Stimulated activated naive CD4-positive, alpha-beta T cell (primary cell): ENCODE measurements around the gene SLC26A9.
"Not testable (repeated sequence)": the region's sequence is repeated elsewhere in the genome, so short reads cannot be mapped to it uniquely, and the experiment has no call there.

Source experiments
- DNase-seq, 6 experiments: peaks; one replicate each; lab custom pipeline; 2025; lab: John Stamatoyannopoulos, UW

The SLC26A9 gene

GRCh38 chr1:205889706-205890105, 53.5 kb downstream of the SLC26A9 start:
- DNase-seq: not testable (repeated sequence)

GRCh38 chr1:205889006-205889405, 54.2 kb downstream of the SLC26A9 start:
- not testable (repeated sequence) for DNase-seq

DNA sequence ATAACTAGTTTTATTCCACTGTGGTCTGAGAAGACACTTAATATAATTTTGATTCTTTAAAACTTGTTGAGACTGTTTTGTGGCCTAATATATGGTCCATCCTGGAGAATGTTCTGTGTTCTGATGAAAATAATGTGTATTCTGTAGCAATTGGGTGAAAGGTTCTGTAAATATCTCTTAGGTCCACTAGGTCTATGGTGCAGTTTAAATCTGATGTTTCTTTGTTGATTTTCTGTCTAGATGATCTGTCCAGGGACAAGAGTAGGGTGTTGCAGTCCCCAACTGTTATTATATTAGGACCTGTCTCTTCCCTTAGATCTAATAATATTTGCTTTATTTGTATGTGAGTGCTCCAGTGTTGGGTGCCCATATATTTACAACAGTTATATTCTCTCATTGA, 59.5 kb downstream of the SLC26A9 start:
- DNase-seq: no peak

- no peak for DNase-seq
Observed at GRCh38 chr1:205880923-205881322, 62.3 kb downstream of the SLC26A9 start.

DNA sequence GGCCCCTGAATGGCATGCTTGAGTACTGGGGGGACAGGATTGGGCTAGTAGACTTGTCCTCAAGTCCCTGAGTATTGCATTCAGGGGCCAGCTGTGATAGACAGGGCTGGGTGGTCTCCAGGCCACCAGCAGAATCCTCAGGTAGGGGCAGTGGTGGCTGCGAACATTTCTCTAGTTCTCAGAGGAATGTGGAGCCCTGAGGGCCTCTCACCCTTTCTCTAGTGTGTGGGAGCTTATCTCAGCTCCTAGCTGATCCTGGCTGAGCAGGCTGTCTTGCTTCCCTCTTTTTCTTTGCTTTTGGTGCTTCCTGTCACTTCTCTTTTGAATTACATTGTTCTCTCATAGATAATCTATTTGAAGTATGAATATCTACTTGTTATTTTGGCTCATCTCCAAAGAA, 63.3 kb downstream of the SLC26A9 start:
- DNase-seq: no peak

DNA sequence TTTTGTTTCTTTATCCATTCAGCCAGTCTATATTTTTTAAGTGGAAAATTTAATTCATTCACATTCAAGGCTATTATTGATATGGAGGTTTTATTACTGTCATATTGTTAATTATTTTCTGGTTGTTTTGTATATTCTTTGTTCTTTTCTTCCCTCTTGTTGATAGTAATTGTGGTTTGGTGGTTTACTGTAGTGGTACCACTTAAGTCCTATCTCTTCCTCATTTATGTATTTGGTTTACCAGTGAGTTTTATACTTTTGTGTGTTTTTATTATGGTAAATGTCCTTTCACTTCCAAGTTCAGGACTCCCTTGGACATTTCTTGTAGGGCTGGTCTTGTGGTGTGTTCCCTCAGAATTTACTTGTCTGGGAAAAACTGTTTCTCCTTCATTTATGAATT, 65.2 kb downstream of the SLC26A9 start:
- DNase-seq: no peak

- not testable (repeated sequence) for DNase-seq
Observed at GRCh38 chr1:205873148-205873547, 70.1 kb downstream of the SLC26A9 start.

- DNase-seq: no peak
Observed at GRCh38 chr1:205870236-205870635, 73.0 kb downstream of the SLC26A9 start.
